Testis (tissue), 2 donors: ENCODE results near the gene TSTD1.

ENCODE experiments used
- CTCF ChIP-seq, 3 experiments: fragments of 450-650 bp in 2 of 3; fragments of 200-600 bp in 1 of 3; sonication (generic) in 1 of 3; IDR thresholded peaks; one replicate each; pipeline ENCODE4 v1.5.1; 2016 to 2019; ENCODE audit warnings: antibody characterized with exemption in 3 of 3, mild to moderate bottlenecking in 2 of 3, moderate library complexity in 1 of 3
- POLR2A ChIP-seq: fragments of 450-650 bp; IDR thresholded peaks from one replicate; pipeline ENCODE4 v1.6.1; 2017; ENCODE audit warnings: antibody characterized with exemption, mild to moderate bottlenecking, moderate library complexity

GRCh38 chr1:161000736-161001480 lies 37.9 kb downstream of the TSTD1 start:
- TF ChIP-seq CTCF (IDR thresholded peaks at IDR 0.05) (no peak), POLR2A (no peak)
